Measurements from ENCODE around the gene CDS1. TPM values are rescaled to one million over a fixed set of nuclear protein-coding genes. Genes with fewer than 3 reads are reported as not detected.
A peak's percentile ranks its signal among the peaks of the same experiment; 100 is the strongest.

CDS1 gene
- total and polyA plus RNA-seq, 2 experiments from 2014 or later = 10.0 to 22.6 TPM

DNA sequence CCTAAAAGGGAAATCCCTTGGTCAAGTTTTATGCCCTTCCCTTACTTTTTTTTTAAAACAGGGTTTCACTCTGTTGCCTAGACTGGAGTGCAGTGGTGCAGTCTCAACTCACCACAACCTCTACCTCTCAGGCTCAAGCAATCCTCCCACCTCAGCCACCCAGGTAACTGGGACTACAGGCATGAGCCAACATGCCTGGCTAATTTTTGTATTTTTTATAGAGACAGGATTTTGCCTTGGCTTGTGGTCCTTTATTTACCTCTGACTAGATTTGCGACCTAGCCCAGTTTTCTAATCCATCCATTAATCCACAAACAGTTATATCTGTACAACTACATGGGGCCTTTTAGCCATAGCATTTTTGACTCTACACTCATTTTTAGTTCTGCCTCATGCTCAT is 23.7 kb downstream of the CDS1 start:
- Mint-ChIP-seq H3K4me3 (no peak overlapping the region), H3K9me3 (no peaks in the 10 kb centered on the region), H3K27ac (peak overlapping the region; percentile 72; the same call in 1 of the 2 replicates), H3K4me1 (peaks cover 10% of the 10 kb centered on the region), H3K27me3 (ENCODE audit: insufficient read depth, low read depth, poor library complexity) (peaks cover 2% of the 10 kb centered on the region), H3K36me3 (ENCODE audit: low read depth) (peaks cover 48% of the 10 kb centered on the region)
- Histone ChIP-seq H2AFZ (no peak overlapping the region), H3K4me2 (no peak overlapping the region), H3F3A (replicated peaks; ENCODE audit: low read depth) (no peaks in the 10 kb centered on the region), H3K9me2 (ENCODE audit: insufficient read depth) (no peaks in the 10 kb centered on the region), H4K20me1 (replicated peaks; ENCODE audit: insufficient read depth) (no peaks in the 10 kb centered on the region), H3K4me1 (ENCODE audit: insufficient read depth) (no peaks in the 10 kb centered on the region), H3K27me3 (ENCODE audit: insufficient read depth) (no peaks in the 10 kb centered on the region), H3K36me3 (ENCODE audit: insufficient read depth) (no peaks in the 10 kb centered on the region), H3K27ac (ENCODE audit: low read depth) (peak overlapping the region; percentile 7; the same call in 1 of the 2 replicates), H3K4me3 (no peak overlapping the region), H3K79me2 (replicated peaks; ENCODE audit: insufficient read depth) (peaks cover 23% of the 10 kb centered on the region)
- ATAC-seq (no peak), DNase-seq (ENCODE audit: low spot score) (no peak)
- TF ChIP-seq NANOG (IDR thresholded peaks at IDR 0.05; ENCODE audit: borderline replicate concordance) (no peak), CTCF (conservative IDR thresholded peaks at IDR 0.05; ENCODE audit: low read depth in 2 of 2) (no peak), JUNB (IDR thresholded peaks at IDR 0.05; ENCODE audit: unreplicated experiment) (no peak), POLR2AphosphoS5 (IDR thresholded peaks at IDR 0.05; ENCODE audit: low read depth) (no peak), STAT1 (IDR thresholded peaks at IDR 0.05; ENCODE audit: unreplicated experiment) (no peak), CREB1 (CRISPR knock-in tag; IDR thresholded peaks at IDR 0.05; ENCODE audit: low read depth) (no peak), ZNF114 (CRISPR knock-in tag; IDR thresholded peaks at IDR 0.05) (no peak), EZH2 (IDR thresholded peaks at IDR 0.05; ENCODE audit: low read depth, unreplicated experiment) (no peak), ZNF331 (CRISPR knock-in tag; IDR thresholded peaks at IDR 0.05; ENCODE audit: low read depth) (no peak), EZH2phosphoT487 (IDR thresholded peaks at IDR 0.05; ENCODE audit: unreplicated experiment) (no peak)

DNA sequence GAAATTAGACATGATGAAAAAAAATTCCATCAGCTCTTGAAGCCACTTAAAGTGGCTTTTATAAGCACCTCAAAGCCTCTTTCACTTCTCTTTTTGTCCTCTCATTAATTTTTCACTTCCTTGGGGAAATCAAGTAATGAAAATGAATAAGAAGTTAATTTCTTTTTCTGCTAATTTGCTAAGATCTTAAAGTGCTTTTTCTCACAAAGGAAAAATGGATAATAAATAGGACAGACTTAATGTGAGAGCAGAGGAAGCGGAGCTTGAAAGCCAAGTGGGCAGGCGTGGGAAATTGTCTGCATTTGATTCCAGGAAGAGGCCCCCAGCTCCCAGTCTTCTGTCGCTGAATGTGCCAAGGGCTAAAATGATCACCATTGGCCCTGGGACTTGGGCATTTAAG is 28.6 kb downstream of the CDS1 start:
- ATAC-seq (no peak), DNase-seq (ENCODE audit: low spot score) (no peak)
- Mint-ChIP-seq H3K27ac (0 out of 2 replicates have a peak overlapping the region, but pooled peaks have one; percentile 43), H3K9me3 (no peaks in the 10 kb centered on the region), H3K4me1 (peaks cover 15% of the 10 kb centered on the region), H3K4me3 (no peak overlapping the region), H3K27me3 (ENCODE audit: insufficient read depth, low read depth, poor library complexity) (peaks cover 6% of the 10 kb centered on the region), H3K36me3 (ENCODE audit: low read depth) (peaks cover 61% of the 10 kb centered on the region)
- H3K9me2 ChIP-seq (ENCODE audit: insufficient read depth) = no peaks in the 10 kb centered on the region
- no peaks in the 10 kb centered on the region for H3K4me1 ChIP-seq (ENCODE audit: insufficient read depth)
- H2AFZ ChIP-seq = no peak overlapping the region
- H3F3A ChIP-seq (replicated peaks; ENCODE audit: low read depth) = 0 out of 2 replicates have a peak, but pooled peaks cover under 1% of the 10 kb centered on the region
- no peak overlapping the region for H3K4me2 ChIP-seq
- H4K20me1 ChIP-seq (replicated peaks; ENCODE audit: insufficient read depth) = no peaks in the 10 kb centered on the region
- H3K27me3 ChIP-seq (ENCODE audit: insufficient read depth) = no peaks in the 10 kb centered on the region
- no peaks in the 10 kb centered on the region; the same call in 1 of the 2 replicates for H3K36me3 ChIP-seq (ENCODE audit: insufficient read depth)
- H3K27ac ChIP-seq (ENCODE audit: low read depth) = no peak overlapping the region
- H3K79me2 ChIP-seq (replicated peaks; ENCODE audit: insufficient read depth) = no peaks in the 10 kb centered on the region
- H3K4me3 ChIP-seq = no peak overlapping the region
- TF ChIP-seq EZH2 (IDR thresholded peaks at IDR 0.05; ENCODE audit: low read depth, unreplicated experiment) (no peak), JUNB (IDR thresholded peaks at IDR 0.05; ENCODE audit: unreplicated experiment) (no peak), NANOG (IDR thresholded peaks at IDR 0.05; ENCODE audit: borderline replicate concordance) (no peak)
- TF ChIP-seq, protein P1, sequence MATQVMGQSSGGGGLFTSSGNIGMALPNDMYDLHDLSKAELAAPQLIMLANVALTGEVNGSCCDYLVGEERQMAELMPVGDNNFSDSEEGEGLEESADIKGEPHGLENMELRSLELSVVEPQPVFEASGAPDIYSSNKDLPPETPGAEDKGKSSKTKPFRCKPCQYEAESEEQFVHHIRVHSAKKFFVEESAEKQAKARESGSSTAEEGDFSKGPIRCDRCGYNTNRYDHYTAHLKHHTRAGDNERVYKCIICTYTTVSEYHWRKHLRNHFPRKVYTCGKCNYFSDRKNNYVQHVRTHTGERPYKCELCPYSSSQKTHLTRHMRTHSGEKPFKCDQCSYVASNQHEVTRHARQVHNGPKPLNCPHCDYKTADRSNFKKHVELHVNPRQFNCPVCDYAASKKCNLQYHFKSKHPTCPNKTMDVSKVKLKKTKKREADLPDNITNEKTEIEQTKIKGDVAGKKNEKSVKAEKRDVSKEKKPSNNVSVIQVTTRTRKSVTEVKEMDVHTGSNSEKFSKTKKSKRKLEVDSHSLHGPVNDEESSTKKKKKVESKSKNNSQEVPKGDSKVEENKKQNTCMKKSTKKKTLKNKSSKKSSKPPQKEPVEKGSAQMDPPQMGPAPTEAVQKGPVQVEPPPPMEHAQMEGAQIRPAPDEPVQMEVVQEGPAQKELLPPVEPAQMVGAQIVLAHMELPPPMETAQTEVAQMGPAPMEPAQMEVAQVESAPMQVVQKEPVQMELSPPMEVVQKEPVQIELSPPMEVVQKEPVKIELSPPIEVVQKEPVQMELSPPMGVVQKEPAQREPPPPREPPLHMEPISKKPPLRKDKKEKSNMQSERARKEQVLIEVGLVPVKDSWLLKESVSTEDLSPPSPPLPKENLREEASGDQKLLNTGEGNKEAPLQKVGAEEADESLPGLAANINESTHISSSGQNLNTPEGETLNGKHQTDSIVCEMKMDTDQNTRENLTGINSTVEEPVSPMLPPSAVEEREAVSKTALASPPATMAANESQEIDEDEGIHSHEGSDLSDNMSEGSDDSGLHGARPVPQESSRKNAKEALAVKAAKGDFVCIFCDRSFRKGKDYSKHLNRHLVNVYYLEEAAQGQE (IDR thresholded peaks at IDR 0.05; ENCODE audit: unreplicated experiment) = no peak
- TF ChIP-seq, protein P2, sequence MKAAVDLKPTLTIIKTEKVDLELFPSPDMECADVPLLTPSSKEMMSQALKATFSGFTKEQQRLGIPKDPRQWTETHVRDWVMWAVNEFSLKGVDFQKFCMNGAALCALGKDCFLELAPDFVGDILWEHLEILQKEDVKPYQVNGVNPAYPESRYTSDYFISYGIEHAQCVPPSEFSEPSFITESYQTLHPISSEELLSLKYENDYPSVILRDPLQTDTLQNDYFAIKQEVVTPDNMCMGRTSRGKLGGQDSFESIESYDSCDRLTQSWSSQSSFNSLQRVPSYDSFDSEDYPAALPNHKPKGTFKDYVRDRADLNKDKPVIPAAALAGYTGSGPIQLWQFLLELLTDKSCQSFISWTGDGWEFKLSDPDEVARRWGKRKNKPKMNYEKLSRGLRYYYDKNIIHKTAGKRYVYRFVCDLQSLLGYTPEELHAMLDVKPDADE (IDR thresholded peaks at IDR 0.05) = no peak
